HG03520 (cell line): ENCODE results near the gene TXNRD2.

Experiments used
- ATAC-seq: cut with Tn5 transposase; IDR thresholded peaks from one replicate; pipeline ENCODE4 v1.9.1; 2021; ENCODE audit warnings: mild to moderate bottlenecking, moderate library complexity; ENCODE audit not compliant: unreplicated experiment

TXNRD2 gene

GRCh38 chr22:19980766-19981165 lies 39.1 kb upstream of the TXNRD2 start:
- no peak for ATAC-seq

GRCh38 chr22:19979712-19980493 lies 38.3 kb upstream of the TXNRD2 start:
- ATAC-seq = no peak

DNA sequence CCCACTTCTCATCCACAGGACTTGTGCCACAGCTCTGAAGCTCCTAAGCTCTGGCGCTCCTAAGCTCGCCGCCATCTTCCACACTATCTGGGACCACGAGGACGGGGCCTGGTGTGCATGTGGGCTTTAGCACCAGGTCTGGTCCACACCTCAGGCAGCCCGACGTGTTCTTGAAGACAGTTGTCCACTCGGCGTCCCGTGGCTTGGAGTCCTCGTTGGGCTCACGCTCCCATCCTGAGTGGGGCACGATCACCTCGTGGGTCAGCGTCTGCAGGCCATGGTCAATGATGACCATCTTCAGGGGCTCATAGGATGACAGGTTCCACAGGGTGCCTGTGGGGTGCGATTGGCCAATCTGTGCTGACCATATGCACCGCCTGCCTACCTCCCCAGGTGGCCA lies 37.1 kb upstream of the TXNRD2 start:
- ATAC-seq = no peak

DNA sequence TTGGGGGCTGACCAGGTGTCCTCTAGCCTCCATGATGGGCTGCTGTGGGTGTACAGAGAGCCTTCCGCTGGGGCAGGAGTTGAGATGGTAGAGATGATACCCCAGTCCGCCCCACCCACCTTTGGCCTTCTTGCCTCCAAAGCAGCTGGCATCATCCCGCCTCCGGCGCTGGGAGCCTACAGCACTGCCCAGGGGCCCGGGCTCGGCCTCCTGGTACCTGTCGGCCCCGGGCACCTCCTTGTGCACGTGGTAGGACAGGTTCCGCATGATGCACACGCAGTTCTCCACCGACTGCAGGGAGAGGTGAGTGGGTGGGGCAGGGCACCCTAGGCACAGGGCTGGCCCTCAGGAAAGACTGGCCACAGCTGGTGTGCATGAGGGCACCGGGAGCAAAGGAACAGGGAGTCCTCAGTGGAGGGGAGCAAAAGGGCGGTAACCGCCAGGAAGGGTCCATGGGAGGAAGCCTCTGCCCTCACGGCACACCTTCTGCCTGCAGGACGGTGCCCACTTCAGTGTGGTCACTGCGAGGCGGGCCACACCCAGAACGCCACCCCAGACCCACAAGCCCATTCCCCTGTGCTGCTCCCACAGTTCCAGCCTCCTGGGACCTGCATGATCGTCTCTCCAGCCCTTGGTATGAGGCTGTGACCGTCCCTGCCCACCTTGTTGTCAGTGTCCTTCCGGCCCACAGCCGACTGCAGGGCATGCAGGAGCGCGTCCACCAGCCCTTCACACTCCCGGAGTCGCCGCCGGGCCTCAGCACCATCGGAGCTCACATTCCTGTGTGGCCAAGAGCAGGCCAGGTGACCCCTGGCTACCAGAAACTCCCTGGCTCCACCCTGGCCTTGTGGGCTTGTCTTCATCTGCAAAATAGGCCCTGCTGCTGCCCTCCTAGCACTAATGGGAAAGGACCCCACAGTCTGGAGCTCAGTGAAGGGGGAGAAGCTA lies 36.0 kb upstream of the TXNRD2 start:
- ATAC-seq = no peak

DNA sequence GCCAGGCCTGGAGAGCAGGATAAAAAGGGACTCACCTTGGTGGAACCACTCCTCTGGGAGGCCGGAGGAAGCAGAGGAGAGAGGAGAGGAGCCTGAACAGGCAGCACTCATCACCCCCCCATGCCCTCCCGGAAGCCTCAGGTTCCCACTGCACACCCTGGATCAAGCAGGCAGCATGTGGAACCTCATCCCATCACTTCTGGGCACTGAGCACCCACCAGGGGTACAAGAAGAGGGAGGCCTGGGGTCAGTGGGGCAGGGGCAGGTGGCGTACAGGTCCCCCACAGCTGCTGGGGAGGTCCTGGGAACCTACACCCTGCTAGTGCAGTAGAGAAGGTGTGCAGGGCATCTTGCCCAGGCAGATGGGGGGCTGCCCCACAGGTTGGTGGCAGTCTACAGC lies 35.1 kb upstream of the TXNRD2 start:
- no peak for ATAC-seq

DNA sequence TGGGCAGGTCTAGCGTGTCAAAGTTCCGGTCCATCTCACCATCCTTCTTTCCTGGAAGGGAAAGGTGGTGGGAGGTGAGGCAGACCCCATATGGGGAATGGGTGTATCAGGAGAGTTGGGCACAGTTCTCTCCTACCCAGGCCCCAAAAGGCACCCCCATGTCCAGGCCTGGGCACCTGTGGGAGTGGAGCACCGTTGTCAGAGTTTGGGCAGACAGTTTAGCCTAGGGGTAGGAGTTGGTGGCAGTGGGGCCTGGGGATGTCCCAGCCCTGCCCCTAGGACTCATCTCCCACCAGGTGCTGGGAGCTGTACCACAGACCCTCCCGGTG lies 34.1 kb upstream of the TXNRD2 start:
- no peak for ATAC-seq

GRCh38 chr22:19974935-19975706 lies 33.5 kb upstream of the TXNRD2 start:
- ATAC-seq = no peak

DNA sequence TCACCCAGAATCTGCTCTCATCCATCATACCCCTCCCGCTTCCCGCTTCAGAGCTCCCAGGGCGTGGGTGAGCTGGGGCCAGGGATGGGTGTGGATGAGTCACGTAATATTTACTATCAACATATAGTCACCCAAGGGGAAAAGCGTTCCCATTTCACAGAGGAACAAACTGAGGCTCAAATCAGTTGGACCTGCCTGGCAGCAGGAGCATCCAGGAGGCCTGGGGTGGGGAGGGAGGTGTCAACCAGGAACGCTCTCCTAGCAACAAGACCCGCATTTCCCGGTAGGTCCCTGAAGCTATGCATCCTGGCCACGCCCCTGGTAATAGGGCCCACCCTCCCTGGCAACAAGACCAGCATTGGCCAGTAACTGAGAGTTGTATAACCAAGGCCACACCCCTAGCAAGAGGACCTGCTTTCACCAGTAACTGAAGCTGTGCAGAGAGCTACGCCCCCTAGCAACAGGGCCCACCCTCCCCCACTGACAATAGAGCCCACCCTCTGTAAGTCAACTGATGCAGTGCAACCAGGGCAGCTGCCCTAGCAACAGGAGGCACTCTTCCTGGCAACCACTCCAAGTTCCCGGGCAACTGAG lies 32.7 kb upstream of the TXNRD2 start:
- ATAC-seq = no peak

DNA sequence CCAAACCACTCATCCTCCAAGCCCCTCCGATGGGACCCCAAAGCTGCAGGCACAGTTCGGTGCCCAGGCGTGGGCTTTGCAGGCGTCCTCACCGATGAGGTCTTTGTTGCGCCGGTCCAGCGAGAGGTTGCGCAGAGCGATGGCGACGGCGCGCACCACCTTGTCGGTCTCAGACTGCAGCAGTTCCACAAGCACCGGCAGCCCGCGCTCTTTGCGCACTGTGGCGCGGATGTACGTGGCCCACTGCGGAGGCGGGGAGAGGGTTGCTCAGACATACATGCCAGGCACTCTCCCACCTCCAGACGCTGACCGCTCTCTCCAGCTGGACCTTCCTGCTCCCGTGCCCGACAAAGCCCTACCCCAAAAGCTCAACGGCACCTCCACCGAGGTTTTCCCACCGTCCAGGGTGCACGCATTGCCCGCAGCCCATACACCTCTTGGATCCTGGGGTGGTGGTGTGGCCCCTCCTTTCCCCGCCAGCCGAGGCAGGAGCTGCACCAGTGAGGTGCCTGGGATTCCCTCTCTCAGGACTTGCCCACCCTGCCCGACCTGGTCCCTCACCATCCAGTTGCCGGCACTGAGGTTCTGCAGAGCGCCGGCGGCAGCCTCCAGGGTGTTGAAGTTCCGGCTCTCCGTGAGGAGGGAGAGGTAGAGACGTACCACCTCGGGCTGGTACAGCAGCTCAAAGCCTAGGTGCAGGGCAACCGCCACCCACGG lies 32.1 kb upstream of the TXNRD2 start:
- no peak for ATAC-seq

- ATAC-seq = no peak
Measured at GRCh38 chr22:19972652-19973550, 31.3 kb upstream of the TXNRD2 start.

GRCh38 chr22:19972251-19972650 lies 30.6 kb upstream of the TXNRD2 start:
- no peak for ATAC-seq

DNA sequence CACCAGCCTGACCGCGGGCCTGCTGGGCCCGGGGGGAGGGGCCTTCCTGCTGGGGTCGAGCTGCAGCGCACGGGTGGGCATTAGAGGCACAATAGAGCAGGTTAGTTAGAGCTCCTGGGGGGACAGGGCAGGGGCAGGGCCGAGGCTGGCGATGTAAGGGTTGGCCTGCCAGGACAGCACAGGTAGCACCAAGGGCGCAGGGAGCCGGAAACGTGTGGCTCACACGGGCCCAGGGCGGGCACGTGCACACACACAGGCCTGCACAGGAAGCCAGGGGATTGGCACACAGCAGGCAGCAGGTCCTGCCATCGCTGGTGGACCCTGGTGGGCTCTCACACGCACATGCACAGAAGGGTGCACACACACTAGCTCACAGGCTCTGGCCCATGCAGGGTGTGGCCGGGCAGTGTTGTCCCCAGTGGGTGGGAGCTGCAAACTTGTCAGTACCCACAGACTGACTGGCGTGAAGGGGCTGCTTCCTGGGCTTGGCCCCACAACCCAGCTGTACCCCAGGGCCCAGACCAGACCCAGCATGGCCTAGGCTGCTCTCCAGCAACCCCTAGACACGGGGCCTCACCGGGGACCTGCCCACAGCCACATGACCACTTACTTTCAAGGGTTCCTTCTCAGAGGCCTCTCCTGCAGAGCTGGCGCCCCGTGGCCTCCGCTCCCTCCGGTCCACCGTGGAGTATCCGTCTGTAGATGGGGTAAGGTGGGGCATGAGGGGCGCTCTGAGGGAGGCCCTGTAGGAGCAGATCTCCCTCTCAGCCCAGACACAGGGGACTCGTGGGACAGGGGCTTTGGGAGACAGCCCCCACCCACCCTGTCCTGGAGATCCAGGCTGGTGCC lies 29.9 kb upstream of the TXNRD2 start:
- no peak for ATAC-seq

DNA sequence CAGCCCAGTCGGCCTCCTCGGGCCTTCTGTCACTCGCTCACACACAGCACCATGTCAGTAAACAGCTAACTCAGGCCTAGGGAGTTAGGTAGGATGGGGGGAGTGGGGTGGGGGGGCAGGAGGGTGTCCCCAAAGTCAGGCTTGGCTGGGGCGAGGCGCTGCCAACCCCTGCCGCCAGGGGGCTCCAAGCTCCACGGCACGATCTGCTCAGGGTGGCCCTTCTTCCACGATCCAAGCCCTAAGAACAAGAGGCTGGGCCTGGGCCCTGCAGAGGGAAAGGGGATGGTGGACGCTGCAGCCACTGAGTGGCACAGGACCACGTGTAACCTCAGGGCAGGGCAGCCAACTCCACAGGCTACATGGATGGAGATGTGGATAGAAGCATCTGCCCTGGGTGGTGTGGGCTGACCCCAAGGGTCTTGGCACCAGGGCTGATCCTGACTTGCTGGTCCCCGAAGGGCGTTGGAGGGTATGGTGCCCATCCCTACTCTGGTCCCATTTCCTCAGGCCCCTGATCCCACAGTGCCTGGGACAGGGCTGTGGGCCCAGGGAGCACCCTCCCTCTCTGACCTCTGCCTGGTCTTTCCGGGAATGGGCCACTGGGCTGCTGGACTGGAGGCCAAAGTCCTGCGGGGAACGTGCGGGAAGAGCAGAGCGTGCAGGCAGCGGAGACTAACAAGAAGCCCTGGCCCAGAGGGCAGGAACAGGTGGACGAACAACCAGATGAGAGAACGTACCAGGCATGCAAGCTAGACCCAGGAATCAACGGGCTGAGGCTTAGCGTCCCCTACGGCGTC lies 29.1 kb upstream of the TXNRD2 start:
- ATAC-seq = no peak

GRCh38 chr22:19970031-19970478 lies 28.4 kb upstream of the TXNRD2 start:
- no peak for ATAC-seq

DNA sequence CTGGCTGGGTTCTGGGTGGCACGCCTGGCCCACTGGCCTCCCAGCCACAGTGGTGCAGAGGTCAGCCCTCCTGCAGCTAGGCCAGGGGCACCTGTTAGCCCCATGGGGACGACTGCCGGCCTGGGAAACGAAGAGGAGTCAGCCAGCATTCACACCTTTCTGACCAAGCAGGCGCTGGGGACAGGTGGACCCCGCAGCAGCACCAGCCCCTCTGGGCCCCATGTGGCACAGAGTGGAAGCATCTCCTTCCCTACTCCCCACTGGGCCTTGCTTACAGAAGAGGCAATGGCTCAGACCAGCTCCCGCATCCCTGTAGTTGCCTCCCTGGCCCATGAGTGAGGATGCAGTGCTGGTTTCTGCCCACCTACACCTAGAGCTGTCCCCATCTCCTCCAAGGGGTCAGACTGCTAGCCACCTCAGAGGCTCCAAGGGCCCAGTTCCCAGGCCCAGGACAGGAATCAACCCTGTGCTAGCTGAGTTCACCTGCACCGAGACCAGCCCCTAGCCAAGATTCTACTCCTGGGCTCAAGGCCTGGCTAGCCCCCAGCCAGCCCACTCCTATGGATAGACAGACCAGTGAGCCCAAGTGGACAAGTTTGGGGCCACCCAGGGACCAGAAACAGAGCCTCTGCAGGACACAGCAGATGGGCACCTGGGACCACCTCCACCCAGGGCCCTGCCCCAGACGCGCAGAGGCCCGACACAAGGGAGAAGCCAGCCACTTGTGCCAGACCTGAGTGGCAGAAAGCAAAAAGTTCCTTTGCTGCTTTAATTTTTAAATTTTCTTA lies 27.7 kb upstream of the TXNRD2 start:
- ATAC-seq = no peak

DNA sequence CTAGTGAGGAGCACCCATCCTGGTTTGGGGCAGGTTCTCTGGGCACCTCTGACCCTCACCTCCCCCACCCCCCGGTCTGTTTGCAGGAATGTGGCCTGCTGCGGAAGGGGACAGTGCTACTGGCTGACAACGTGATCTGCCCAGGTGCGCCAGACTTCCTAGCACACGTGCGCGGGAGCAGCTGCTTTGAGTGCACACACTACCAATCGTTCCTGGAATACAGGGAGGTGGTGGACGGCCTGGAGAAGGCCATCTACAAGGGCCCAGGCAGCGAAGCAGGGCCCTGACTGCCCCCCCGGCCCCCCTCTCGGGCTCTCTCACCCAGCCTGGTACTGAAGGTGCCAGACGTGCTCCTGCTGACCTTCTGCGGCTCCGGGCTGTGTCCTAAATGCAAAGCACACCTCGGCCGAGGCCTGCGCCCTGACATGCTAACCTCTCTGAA lies 26.9 kb upstream of the TXNRD2 start:
- ATAC-seq = no peak
